ENCODE results near the gene EIF2D. TPM values are rescaled to one million over a fixed set of nuclear protein-coding genes. Genes with fewer than 3 reads are reported as not detected.

The EIF2D gene
- 10 to 100 TPM; 52.9 to 62.1 (median 57.0) TPM for total RNA-seq

GRCh38 chr1:206612129-206612876 lies at the start of gene EIF2D:
Gene EIF2D (minus strand): TSS chr1:206612465. CDS start chr1:206612342, 123 bp downstream.
- peak within 1 kb of the TSS; percentile 48 to 75 (median 56) for H3K4me3 ChIP-seq (replicated peaks in 1 of 3)
- TF ChIP-seq CTCF (IDR thresholded peaks at IDR 0.05) (peak; percentile 80 to 100 (median 99)), POLR2A (IDR thresholded peaks at IDR 0.05) (peak; percentile 53 to 68)
- peak within 1 kb of the TSS; percentile 70 to 90 (median 70) for H3K27ac ChIP-seq
- 7 to 12% methylated on average over 27 to 31 of the region's 48 CpGs for WGBS, 2 donors
- DNase-seq = peak; percentile 94
- peaks cover 0 to 6% of the 10 kb centered on the region in 2 donors for H3K36me3 ChIP-seq
- H3K9me3 ChIP-seq = no peaks in the 10 kb centered on the region
- H3K4me1 ChIP-seq = peaks cover 6 to 8% of the 10 kb centered on the region in 2 donors
- H3K27me3 ChIP-seq = no peaks in the 10 kb centered on the region
- intact Hi-C loops (cut with DNase I) = no loop called here

GRCh38 chr1:206661161-206661820 lies 49.0 kb upstream of the EIF2D start:
- Histone ChIP-seq H3K27ac (no peak overlapping the region), H3K4me1 (peaks cover 11 to 15% of the 10 kb centered on the region in 2 donors), H3K36me3 (no peaks in the 10 kb centered on the region), H3K27me3 (no peaks in the 10 kb centered on the region), H3K9me3 (no peaks in the 10 kb centered on the region), H3K4me3 (replicated peaks in 1 of 3) (no peak overlapping the region)
- no peak for TF ChIP-seq CTCF (IDR thresholded peaks at IDR 0.05)
- TF ChIP-seq POLR2A (IDR thresholded peaks at IDR 0.05) = no peak
- 87 to 89% methylated on average over 11 of the region's 11 CpGs for WGBS, 2 donors
- DNase-seq = no peak
- intact Hi-C loops (cut with DNase I) = loop anchor here (10.0 kb wide), 1 partner anchor 166 kb away; no protein-coding TSS in a partner anchor

- H3K27ac ChIP-seq = no peak overlapping the region
- H3K4me1 ChIP-seq = peaks cover 19 to 22% of the 10 kb centered on the region in 2 donors
- intact Hi-C loops (cut with DNase I) = loop anchor here (10.0 kb wide), 1 partner anchor 165 kb away; no protein-coding TSS in a partner anchor
- 88 to 95% methylated on average over 4 of the region's 4 CpGs for WGBS, 2 donors
- no peaks in the 10 kb centered on the region for H3K36me3 ChIP-seq
- TF ChIP-seq POLR2A (IDR thresholded peaks at IDR 0.05) (no peak), CTCF (IDR thresholded peaks at IDR 0.05) (no peak)
- H3K27me3 ChIP-seq = no peaks in the 10 kb centered on the region
- H3K9me3 ChIP-seq = no peaks in the 10 kb centered on the region
- no peak overlapping the region for H3K4me3 ChIP-seq (replicated peaks in 1 of 3)
- no peak for DNase-seq
These were observed 47.9 kb upstream of the EIF2D start for GRCh38 chr1:206660136-206660535.

GRCh38 chr1:206658981-206659273 lies 46.7 kb upstream of the EIF2D start:
- Histone ChIP-seq H3K27ac (no peak overlapping the region), H3K4me3 (replicated peaks in 1 of 3) (no peak overlapping the region), H3K27me3 (no peaks in the 10 kb centered on the region), H3K4me1 (peaks cover 19 to 20% of the 10 kb centered on the region in 2 donors), H3K36me3 (no peaks in the 10 kb centered on the region), H3K9me3 (no peaks in the 10 kb centered on the region)
- intact Hi-C loops (cut with DNase I) = no loop called here
- WGBS, 2 donors = 69 to 73% methylated on average over 7 of the region's 7 CpGs
- TF ChIP-seq CTCF (IDR thresholded peaks at IDR 0.05) (no peak), POLR2A (IDR thresholded peaks at IDR 0.05) (no peak)
- DNase-seq = no peak
